ENCODE results near the gene TOMM22.

The TOMM22 gene

GRCh38 chr22:38720350-38720749, 38.6 kb downstream of the TOMM22 start:
- H3K4me3 ChIP-seq (ENCODE audit: low read depth, low read length) = no peak overlapping the region
- TF ChIP-seq CTCF (IDR thresholded peaks at IDR 0.05; ENCODE audit: control insufficient read depth, extremely low read depth, insufficient read depth) = no peak
- DNase-seq (ENCODE audit: low read depth) = no peak

- TF ChIP-seq CTCF (IDR thresholded peaks at IDR 0.05; ENCODE audit: control insufficient read depth, extremely low read depth, insufficient read depth) = no peak
- no peak overlapping the region for H3K4me3 ChIP-seq (ENCODE audit: low read depth, low read length)
- DNase-seq (ENCODE audit: low read depth) = no peak
These were observed 39.8 kb downstream of the TOMM22 start for GRCh38 chr22:38721551-38721950.

- DNase-seq (ENCODE audit: low read depth) = no peak
- no peak overlapping the region for H3K4me3 ChIP-seq (ENCODE audit: low read depth, low read length)
- TF ChIP-seq CTCF (IDR thresholded peaks at IDR 0.05; ENCODE audit: control insufficient read depth, extremely low read depth, insufficient read depth) = no peak
These were observed 42.4 kb downstream of the TOMM22 start for GRCh38 chr22:38724176-38724575.

- no peak overlapping the region for H3K4me3 ChIP-seq (ENCODE audit: low read depth, low read length)
- TF ChIP-seq CTCF (IDR thresholded peaks at IDR 0.05; ENCODE audit: control insufficient read depth, extremely low read depth, insufficient read depth) = peak; percentile 48
- no peak for DNase-seq (ENCODE audit: low read depth)
These were observed 43.3 kb downstream of the TOMM22 start for GRCh38 chr22:38724926-38725571.

- H3K4me3 ChIP-seq (ENCODE audit: low read depth, low read length) = no peak overlapping the region
- no peak for DNase-seq (ENCODE audit: low read depth)
- TF ChIP-seq CTCF (IDR thresholded peaks at IDR 0.05; ENCODE audit: control insufficient read depth, extremely low read depth, insufficient read depth) = no peak
These were observed 44.3 kb downstream of the TOMM22 start for GRCh38 chr22:38725900-38726655.

- no peak for TF ChIP-seq CTCF (IDR thresholded peaks at IDR 0.05; ENCODE audit: control insufficient read depth, extremely low read depth, insufficient read depth)
- no peak for DNase-seq (ENCODE audit: low read depth)
- no peak overlapping the region for H3K4me3 ChIP-seq (ENCODE audit: low read depth, low read length)
These were observed 45.4 kb downstream of the TOMM22 start for GRCh38 chr22:38727123-38727522.
